Amniotic stem cell (primary cell): Measurements from ENCODE around the gene ACHE.

ENCODE experiments used
- DNase-seq: peaks from one replicate; lab custom pipeline; 2025; lab: John Stamatoyannopoulos, UW

The ACHE gene

DNA sequence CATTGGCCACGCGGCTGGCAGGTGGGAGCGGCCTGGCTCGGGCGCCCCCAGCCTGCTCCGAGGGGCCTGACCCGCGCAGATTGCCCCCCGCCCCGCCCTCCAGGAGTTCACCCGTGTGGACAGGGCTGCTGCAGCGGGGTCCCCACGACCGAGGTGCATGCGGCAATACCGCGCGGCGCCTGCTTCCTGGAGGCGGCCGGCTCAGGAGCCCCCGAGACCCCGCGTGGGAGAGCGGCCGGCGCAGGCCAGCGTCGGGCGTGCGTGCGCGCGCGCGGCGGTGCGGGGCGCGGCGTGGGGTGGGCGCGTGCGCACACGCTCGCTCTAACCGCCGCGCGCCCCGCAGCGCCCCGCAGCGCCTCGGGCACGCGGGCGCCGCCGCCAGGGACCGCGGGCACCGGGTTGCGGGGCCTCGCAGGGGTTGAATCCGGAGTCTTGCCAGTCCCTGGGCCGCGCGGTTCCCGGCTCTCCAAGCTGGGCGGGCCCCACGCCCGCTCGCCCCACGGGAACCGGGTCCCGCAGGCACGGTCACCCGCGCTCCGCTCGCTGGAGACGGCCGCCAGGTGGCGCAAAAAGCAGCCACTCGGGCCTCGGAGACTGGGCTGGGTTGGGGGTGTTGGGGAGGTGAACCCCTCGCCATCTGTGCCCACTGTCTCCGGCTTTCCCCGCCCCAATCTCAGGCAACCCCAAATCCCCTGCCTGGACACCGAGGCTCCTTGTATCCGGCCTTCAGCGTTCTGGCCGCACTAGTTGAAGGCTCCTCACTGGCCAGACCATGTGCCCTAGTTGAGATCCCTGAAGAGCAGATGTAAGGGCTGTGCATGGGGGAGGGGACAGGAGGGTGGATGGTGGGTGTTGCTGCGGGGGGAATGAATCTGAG lies 1.3 kb upstream of the ACHE start:
- DNase-seq, result no peak

DNA sequence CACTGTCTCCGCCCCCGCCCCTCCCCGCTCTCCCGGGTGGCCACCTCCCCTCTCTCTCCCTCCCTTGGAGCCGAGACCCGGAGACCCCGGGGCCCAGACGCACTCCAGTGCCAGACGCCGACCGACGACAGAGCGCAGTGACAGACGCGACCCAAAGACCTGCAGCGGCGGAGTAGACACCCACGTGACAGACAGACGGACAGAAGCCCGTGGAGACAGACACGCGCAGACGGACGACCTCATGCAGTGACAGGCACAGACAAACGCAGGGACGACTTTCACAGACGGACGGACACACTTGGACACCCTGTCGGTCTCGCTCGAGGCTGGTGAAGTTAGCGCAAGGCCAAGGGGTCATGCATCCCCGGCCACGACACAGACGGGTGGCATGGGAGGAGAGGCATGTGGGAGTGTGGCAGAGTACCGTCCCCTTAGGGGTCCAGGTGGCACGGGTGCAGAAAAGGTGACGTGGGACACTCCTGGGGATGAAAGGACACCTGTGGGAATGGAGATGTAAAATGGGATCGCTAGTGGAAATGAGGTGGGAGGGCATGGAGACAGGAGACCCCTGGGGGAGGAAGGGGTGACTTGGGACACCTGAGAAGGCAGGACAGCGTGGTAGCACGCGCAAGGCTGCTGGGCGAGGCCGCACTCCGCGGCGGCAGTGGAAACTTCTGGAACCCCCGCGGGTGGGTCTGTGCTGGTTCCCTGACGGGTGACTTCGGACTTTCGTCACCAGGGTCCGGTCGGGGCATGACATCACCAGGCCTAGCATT lies 456 bp upstream of the ACHE start:
- no peak for DNase-seq

DNA sequence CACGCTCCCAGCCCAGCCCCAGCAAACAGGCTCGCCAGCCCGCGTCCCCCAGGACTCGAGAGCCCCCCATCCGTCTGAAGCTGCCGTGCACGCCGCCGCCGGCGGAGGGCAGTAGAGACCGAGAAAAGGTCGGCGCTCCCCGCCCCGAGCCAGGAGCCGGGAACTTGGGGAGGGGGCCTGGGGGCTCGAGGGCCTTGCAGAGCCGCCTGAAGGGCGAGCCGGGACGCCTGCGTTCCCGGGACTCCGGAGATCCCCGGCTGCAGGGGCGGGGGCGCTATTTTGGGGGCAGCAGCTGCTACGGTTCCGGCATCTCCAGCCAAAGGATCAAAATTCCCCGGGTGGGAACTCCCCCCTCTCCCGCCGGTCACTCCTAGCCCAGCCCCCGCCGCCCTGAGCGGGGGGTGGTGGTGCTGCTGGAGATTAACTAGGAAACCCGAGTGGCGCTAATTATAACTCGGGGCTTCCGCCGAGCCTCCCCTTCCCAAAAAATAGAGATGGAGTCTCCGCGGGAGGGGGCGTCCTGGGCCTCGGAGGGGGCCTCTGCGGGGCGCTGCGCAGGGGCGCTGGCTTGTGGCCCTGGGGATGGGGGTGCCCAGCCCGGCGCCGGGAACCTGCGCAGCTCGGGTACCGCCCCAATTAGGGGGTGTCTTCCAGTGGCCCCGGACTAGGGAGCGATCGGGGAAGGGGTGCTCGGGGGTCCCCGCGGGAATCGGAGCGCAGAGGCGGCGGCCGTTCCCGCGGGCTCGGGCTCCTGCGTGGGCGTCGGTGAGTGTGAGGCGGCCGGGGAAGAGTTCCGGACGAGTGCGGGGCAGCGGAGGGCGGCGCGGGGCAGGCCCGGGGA lies 608 bp downstream of the ACHE start:
- no peak for DNase-seq

GRCh38 chr7:100893910-100894721 lies 1.6 kb downstream of the ACHE start:
- no peak for DNase-seq

DNA sequence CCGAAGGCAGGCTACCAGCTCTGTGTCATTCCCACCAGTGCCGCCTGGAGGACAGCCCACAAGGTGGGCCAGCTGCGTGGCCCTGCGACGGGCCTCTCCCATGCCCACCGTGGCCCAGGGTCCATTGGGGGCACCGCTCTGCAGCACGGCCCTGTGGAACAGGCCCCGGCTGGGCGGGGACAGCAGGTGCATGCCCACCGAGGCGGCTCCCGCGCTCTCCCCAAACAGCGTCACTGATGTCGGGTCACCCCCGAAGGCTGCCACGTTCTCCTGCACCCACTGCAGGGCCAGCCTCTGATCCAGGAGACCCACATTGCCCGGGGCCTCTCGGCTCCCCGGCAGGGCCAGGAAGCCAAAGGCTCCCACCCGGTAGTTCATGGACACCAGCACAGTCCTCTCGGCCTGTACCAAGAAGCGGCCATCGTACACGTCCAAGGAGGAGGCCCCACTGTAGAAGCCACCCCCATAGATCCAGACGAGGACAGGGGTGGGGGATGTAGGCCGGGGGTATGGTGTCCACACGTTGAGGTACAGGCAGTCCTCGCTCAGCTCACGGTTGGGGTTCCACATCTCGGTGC lies 2.3 kb downstream of the ACHE start:
- DNase-seq, result no peak

GRCh38 chr7:100892364-100893317 lies 3.0 kb downstream of the ACHE start:
- DNase-seq, result no peak

- DNase-seq, result no peak
Measured at GRCh38 chr7:100891568-100892247, 4.0 kb downstream of the ACHE start.

DNA sequence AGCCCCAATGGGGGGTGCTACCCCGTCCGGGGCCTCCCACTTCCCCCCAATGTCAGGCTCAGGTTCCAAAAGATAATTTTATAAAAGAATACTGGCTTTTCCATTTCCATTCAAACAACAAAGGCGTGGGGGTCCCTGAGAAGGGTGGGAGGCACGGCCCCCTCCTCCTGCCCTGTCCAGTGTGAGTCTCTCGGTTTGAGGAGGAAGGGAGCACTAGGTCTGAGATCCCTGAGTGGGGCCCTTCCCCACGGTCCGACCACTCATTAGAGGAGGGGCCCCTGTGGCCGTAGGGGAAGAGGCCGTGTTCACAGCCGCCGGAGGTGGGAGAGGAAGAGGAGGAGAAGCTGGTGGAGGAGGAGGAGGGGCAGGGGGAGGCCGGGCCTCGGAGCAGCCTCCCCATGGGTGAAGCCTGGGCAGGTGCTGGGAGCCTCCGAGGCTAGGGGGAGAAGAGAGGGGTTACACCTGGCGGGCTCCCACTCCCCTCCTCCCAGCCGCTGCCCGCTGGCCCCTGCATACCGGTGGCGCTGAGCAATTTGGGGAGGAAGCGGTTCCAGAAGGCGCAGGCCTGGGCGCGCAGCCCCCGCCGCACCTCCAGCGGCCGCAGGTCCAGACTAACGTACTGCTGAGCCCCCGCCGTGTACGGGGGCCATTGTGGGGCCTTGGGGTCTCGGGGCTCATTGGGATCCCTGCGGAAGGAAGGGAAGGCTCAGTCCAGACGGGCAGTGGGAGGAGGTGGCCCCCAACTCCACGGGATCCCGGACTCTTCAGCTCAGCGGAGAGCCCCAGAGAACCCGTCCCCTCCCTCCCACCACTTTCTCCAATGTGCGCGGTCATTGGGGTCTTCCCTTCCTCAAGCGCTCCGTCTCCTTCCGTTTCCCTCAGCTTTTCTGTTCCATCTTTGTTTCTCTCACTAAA lies 4.8 kb downstream of the ACHE start:
- DNase-seq, result no peak

GRCh38 chr7:100888988-100889750 lies 6.5 kb downstream of the ACHE start, which contains the start of gene UFSP1:
UFSP1 (minus strand) TSS chr7:100889715; CDS start chr7:100889271, 444 bp downstream.
- no peak for DNase-seq

GRCh38 chr7:100888291-100888987 lies 7.2 kb downstream of the ACHE start:
- DNase-seq, result no peak

GRCh38 chr7:100887516-100888290 lies 8.0 kb downstream of the ACHE start:
- DNase-seq, result no peak

DNA sequence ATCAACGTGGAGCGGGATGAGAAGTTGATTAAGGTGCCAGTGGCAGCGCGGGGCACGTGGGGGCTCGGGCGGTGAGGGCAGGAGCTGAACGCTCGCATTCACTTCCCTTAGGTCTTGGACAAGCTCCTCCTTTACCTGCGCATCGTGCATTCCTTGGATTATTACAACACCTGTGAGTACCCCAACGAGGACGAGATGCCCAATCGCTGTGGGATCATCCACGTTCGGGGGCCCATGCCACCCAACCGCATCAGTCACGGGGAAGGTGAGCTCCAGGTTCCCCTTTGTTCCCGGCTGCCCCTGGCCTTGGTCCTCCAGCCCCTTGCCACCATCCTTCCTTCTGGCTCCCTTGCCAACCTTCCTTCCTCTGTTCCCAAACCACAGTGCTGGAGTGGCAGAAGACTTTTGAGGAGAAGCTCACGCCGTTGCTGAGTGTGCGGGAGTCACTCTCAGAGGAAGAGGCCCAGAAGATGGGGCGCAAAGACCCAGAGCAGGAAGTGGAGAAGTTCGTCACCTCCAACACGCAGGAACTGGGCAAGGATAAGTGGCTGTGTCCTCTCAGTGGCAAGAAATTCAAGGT lies 8.7 kb downstream of the ACHE start:
- DNase-seq, result no peak

DNA sequence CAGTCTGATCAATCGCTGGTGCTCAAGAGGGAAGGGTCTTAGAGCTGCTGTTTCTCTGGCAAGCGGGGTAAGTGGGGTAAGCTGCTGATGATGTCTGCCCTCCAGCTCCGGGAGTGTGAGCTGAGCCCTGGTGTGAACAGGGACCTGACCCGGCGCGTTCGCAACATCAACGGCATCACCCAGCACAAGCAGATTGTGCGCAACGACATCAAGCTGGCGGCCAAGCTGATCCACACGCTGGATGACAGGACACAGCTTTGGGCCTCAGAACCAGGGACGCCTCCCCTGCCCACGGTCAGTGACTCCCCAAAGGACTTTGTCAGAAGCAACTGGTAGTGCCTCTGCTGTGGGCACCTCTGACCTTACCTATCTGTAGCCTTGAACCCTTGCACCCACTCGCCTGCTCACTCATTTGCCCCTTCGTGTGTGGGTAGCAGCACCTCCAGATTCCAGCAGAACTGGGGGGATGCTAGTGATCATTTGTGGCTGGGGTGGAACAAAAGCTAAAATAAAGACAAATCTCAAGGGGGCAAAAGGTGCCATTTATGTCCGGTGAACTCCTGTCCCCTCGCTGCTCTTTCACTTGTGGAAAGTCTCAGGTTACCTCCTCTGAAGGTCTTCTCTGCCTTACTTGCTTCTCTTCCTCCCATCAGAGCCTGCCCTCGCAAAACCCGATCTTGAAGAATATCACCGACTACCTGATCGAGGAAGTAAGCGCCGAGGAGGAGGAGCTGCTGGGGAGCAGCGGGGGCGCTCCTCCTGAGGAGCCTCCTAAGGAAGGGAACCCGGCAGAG lies 9.3 kb downstream of the ACHE start:
- DNase-seq, result no peak

- no peak for DNase-seq
Measured at GRCh38 chr7:100885440-100886141, 10.1 kb downstream of the ACHE start.
